Measurements from ENCODE around the gene GARIN3.

The GARIN3 gene

DNA sequence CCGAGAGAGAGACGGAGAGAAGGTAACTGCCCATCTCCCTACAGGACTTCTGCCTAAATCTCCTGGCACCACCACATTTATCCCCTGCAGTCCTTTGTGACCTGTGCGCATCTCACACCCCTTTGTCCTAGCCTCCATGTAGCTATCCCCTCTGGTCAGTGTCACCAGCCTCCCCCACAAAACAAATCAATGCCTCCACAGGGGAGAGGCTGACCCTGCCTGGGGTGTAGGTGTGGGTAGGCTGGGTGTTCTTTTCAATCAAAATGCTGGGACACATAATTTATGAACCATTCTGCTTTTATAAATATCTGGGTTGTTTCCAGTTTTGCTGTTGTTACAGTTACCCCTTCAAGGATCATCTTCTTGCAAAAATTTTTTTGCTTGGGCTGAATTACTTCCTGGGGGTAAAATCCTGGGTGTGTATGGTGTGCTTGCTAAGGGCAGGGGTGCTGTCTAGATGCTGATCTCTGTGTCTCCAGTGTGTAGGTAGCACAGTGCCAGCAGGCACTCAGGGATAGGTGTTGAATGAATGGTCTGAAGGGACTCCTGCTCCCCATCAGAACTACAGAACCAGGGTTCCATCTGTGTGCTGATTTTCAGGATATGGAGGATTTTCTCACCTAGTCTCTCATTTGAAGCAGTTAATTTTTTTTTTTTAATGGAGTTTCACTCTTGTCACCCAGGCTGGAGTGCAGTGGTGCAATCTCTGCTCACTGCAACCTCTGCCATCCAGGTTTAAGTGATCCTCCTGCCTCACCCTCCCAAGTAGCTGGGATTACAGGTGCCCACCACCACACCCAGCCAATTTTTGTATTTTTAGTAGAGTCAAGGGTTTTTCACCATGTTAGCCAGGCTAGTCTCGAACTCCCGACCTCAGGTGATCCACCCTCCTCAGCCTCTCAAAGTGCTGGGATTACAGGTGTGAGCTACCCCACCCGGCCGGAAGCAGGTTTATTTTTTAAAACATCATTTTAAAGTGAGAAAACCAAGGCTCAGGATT is at the start of gene GARIN3:
TSS of gene GARIN3 (minus strand) at position 51 of the 1,000 bp plus-strand sequence. CDS start 96 bp downstream, outside the sequence.
- Mint-ChIP-seq H3K27ac (no peak within 1 kb of the TSS), H3K9me3 (peaks cover 5% of the 10 kb centered on the region)

DNA sequence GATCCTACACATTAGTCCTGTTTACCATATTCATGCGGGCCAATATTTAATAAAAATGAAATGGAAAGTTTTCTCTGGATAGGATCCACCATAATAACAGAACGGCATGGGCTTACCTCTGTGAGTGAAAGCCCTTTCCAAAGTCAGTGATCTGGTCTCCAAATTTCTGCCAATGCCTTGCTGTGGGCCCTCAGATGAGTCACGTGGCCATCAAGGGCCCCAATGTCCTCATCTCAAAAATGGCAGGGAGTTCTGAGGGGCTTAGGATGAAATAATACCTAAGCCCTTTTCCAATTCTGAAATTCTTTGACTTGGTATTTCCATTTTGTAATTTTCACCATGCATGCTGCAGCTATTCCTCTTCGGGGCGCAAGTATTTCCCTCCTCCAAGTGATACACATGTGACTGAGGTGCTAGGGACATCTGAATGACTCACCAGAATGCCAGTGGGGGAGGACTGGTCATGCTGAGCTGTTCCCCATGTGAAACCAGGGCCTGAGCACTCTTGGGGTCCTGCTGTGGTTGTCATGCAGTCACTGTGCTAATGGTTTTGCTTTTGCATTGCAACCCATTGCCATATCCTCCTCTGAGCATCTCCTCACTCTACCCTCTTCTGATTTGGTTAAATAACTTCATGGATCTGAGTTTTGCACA is 49.6 kb upstream of the GARIN3 start:
- H3K27ac Mint-ChIP-seq: no peak overlapping the region
- no peak for DNase-seq

More for the DNA sequence above, at the start of gene GARIN3:
- no peak for DNase-seq
- peaks cover 7% of the 10 kb centered on the region for H3K27me3 Mint-ChIP-seq (ENCODE audit: low read depth, poor library complexity)
- no peaks in the 10 kb centered on the region for H3K4me1 Mint-ChIP-seq
- no peaks in the 10 kb centered on the region for H3K36me3 Mint-ChIP-seq (ENCODE audit: low read depth)
- no peak within 1 kb of the TSS for H3K4me3 Mint-ChIP-seq
- TF ChIP-seq, protein P1, sequence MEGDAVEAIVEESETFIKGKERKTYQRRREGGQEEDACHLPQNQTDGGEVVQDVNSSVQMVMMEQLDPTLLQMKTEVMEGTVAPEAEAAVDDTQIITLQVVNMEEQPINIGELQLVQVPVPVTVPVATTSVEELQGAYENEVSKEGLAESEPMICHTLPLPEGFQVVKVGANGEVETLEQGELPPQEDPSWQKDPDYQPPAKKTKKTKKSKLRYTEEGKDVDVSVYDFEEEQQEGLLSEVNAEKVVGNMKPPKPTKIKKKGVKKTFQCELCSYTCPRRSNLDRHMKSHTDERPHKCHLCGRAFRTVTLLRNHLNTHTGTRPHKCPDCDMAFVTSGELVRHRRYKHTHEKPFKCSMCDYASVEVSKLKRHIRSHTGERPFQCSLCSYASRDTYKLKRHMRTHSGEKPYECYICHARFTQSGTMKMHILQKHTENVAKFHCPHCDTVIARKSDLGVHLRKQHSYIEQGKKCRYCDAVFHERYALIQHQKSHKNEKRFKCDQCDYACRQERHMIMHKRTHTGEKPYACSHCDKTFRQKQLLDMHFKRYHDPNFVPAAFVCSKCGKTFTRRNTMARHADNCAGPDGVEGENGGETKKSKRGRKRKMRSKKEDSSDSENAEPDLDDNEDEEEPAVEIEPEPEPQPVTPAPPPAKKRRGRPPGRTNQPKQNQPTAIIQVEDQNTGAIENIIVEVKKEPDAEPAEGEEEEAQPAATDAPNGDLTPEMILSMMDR (IDR thresholded peaks at IDR 0.05): no peak

DNA sequence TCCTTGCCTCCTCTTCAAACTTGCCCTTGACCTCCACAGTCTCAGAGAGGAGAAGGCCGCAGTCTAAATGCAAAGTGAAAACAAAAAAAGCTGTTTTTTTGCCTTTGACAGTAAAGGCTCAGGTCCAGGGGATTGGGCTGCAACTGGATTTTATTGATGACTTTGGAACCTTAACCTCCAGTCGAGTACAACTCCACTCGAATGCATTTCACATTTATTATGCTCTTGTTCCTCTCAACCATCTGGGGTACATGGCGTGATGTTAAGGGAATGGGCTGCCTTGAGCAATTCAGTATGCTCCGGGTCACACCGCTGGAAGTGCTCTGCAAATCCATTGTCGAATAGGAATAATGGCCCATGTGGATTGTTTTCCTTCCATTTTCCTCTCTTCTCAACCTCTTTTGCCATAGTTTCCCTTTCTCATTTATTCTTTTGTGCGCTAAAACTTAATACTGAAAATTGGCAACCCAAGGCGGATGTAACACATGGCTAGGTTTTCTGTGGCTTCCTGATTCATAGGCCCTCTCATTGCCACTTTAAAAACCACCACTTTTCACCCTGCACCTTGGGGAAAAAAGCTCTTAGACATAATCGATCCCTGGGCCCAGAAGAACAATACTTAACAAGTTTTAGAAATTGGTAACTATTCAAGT is 48.9 kb upstream of the GARIN3 start:
- Mint-ChIP-seq H3K36me3 (ENCODE audit: low read depth) (no peaks in the 10 kb centered on the region), H3K27ac (no peak overlapping the region), H3K9me3 (no peaks in the 10 kb centered on the region), H3K4me1 (peaks cover 17% of the 10 kb centered on the region), H3K4me3 (no peak overlapping the region), H3K27me3 (ENCODE audit: low read depth, poor library complexity) (peaks cover 16% of the 10 kb centered on the region)
- TF ChIP-seq, protein P1 (IDR thresholded peaks at IDR 0.05): no peak
- DNase-seq: no peak

More for the DNA sequence above, 49.6 kb upstream of the GARIN3 start:
- no peaks in the 10 kb centered on the region for H3K36me3 Mint-ChIP-seq (ENCODE audit: low read depth)
- no peak overlapping the region for H3K4me3 Mint-ChIP-seq
- H3K27me3 Mint-ChIP-seq (ENCODE audit: low read depth, poor library complexity): peaks cover 16% of the 10 kb centered on the region
- peaks cover 19% of the 10 kb centered on the region for H3K4me1 Mint-ChIP-seq
- H3K9me3 Mint-ChIP-seq: no peaks in the 10 kb centered on the region
- TF ChIP-seq, protein P1 (IDR thresholded peaks at IDR 0.05): no peak

DNA sequence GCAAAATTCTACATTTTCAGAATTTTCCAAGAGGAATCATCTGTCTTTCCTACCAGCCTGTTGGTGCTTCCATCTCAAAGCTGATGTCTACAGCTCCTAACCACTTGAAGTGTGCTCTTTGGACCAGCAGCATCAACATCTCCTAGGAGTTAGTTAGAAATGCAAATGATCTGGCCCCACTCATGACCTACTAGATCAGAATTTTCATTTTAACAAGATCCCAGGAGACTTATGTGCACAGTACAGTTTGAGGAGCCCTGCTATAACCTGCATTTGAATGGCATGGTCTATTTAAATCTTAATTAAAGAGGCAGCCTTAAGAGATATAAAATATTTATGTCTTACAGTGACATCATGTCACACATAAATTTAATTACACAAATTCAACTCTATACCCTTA is 48.4 kb upstream of the GARIN3 start:
- TF ChIP-seq, protein P1 (IDR thresholded peaks at IDR 0.05): no peak
- Mint-ChIP-seq H3K36me3 (ENCODE audit: low read depth) (no peaks in the 10 kb centered on the region), H3K27me3 (ENCODE audit: low read depth, poor library complexity) (peaks cover 16% of the 10 kb centered on the region), H3K4me1 (peaks cover 12% of the 10 kb centered on the region), H3K4me3 (no peak overlapping the region), H3K27ac (no peak overlapping the region), H3K9me3 (no peaks in the 10 kb centered on the region)
- no peak for DNase-seq

DNA sequence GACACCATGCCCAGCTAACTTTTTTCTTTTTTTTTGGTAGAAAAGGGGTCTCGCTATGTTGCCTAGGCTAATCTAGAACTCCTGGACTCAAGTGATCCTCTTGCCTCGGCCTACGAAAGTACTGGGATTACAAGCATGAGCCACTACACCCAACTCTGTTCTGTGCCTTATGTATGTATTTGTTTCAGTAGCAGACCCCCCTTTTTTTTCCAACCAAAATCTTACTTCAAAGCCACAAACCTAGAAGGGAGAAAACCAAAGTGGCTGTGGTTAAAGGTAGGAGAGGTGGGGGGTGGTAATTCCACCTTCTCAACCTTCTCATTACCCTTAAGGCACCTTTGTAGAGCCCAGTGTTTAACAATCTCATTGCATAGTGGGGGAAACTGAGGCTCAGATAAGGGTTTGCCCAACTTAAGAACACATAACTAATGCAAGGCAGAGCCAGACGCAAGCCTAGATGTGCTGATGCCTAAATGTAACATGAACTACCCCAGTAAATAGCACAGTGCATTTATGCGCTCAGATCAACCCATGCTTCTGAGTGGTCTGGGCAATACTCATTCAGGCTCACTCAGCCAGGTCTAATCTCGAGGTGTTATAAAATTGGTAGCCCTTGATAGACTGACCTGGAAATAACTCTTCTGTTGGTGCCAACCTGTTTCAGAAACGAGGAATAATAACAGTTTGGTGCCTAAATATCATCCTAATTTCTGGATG is 47.6 kb upstream of the GARIN3 start:
- Mint-ChIP-seq H3K27ac (no peak overlapping the region), H3K27me3 (ENCODE audit: low read depth, poor library complexity) (peaks cover 20% of the 10 kb centered on the region), H3K4me3 (no peak overlapping the region), H3K4me1 (peaks cover 11% of the 10 kb centered on the region), H3K36me3 (ENCODE audit: low read depth) (no peaks in the 10 kb centered on the region), H3K9me3 (no peaks in the 10 kb centered on the region)
- DNase-seq: no peak
- TF ChIP-seq, protein P1 (IDR thresholded peaks at IDR 0.05): no peak
